ENCODE data around the gene LHFPL2. TPM values are rescaled to one million over a fixed set of nuclear protein-coding genes. Genes with fewer than 3 reads are reported as not detected.

LHFPL2 gene
- total RNA-seq, 4 donors from 2014 or later, result 2.2 to 11.1 (median 6.2) TPM

GRCh38 chr5:78562714-78563330 is 85.8 kb downstream of the LHFPL2 start:
- WGBS, 2 donors, result 83 to 90% methylated on average over 3 of the region's 3 CpGs
- intact Hi-C loops (cut with DNase I), result no loop called here
- Histone ChIP-seq H3K27me3 (no peaks in the 10 kb centered on the region), H3K36me3 (no peaks in the 10 kb centered on the region), H3K27ac (no peak overlapping the region), H3K4me3 (no peak overlapping the region), H3K9me3 (no peaks in the 10 kb centered on the region), H3K4me1 (peaks cover 0 to 4% (median 3%) of the 10 kb centered on the region in 3 donors)
- no peak for DNase-seq
- TF ChIP-seq CTCF (IDR thresholded peaks at IDR 0.05) (no peak), POLR2A (IDR thresholded peaks at IDR 0.05) (no peak)

- no peak for TF ChIP-seq CTCF (IDR thresholded peaks at IDR 0.05)
- TF ChIP-seq POLR2A (IDR thresholded peaks at IDR 0.05), result no peak
- 88 to 93% methylated on average over 2 to 3 of the region's 3 CpGs for WGBS, 2 donors
- H3K36me3 ChIP-seq, result no peaks in the 10 kb centered on the region
- H3K9me3 ChIP-seq, result no peaks in the 10 kb centered on the region
- H3K27ac ChIP-seq, result no peak overlapping the region
- H3K4me3 ChIP-seq, result no peak overlapping the region
- intact Hi-C loops (cut with DNase I), result no loop called here
- no peaks in the 10 kb centered on the region for H3K27me3 ChIP-seq
- no peaks in the 10 kb centered on the region for H3K4me1 ChIP-seq
- DNase-seq, result no peak
Measured at GRCh38 chr5:78562001-78562400, 86.6 kb downstream of the LHFPL2 start.

- DNase-seq, result no peak
- Histone ChIP-seq H3K9me3 (no peaks in the 10 kb centered on the region), H3K36me3 (no peaks in the 10 kb centered on the region), H3K4me3 (no peak overlapping the region), H3K4me1 (no peaks in the 10 kb centered on the region), H3K27me3 (no peaks in the 10 kb centered on the region), H3K27ac (no peak overlapping the region)
- TF ChIP-seq POLR2A (IDR thresholded peaks at IDR 0.05) (no peak), CTCF (IDR thresholded peaks at IDR 0.05) (no peak)
- 94 to 95% methylated on average over 12 of the region's 12 CpGs for WGBS, 2 donors
- intact Hi-C loops (cut with DNase I), result no loop called here
Measured at GRCh38 chr5:78561261-78561660, 87.3 kb downstream of the LHFPL2 start.

- H3K27ac ChIP-seq, result no peak overlapping the region
Measured at GRCh38 chr5:78560000-78560855, 88.3 kb downstream of the LHFPL2 start.

More at GRCh38 chr5:78560000-78560855, 88.3 kb downstream of the LHFPL2 start:
- Histone ChIP-seq H3K36me3 (no peaks in the 10 kb centered on the region), H3K4me3 (no peak overlapping the region), H3K9me3 (no peaks in the 10 kb centered on the region), H3K27me3 (no peaks in the 10 kb centered on the region), H3K4me1 (no peaks in the 10 kb centered on the region)
- WGBS, 2 donors, result 87 to 89% methylated on average over 6 of the region's 6 CpGs
- no peak for TF ChIP-seq POLR2A (IDR thresholded peaks at IDR 0.05)
- TF ChIP-seq CTCF (IDR thresholded peaks at IDR 0.05), result no peak
- no peak for DNase-seq
- intact Hi-C loops (cut with DNase I), result no loop called here

Data from esophagus squamous epithelium (tissue), 5 donors.